ENCODE data around the gene FBXO36. TPM values are rescaled to one million over a fixed set of nuclear protein-coding genes. Genes with fewer than 3 reads are reported as not detected.
A peak's percentile ranks its signal among the peaks of the same experiment; 100 is the strongest.

Gene FBXO36
- total and polyA plus RNA-seq, 2 donors (not counting 1 experiment from before 2014, with no cell fraction given): 3.5 to 5.0 TPM

DNA sequence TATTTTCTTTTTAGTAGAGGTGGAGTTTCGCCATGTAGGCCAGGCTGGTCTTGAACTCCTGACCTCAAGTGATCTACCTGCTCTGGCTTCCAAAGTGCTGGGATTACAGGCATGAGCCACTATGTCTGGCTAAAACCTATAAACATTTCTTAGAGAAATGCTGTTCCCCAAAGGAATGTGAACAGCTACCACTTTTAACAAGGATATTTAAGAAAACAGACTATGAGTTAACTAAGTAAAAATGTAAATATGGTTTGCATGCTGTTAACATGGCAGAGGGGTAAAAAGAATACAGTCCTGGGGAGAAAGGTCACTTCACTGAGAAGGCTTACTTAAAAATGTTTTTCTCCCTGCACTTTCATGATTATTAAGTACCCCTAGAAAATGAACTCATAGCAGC is 89.3 kb downstream of the FBXO36 start:
- DNase-seq (ENCODE audit: low read depth in 2 of 2): peak; percentile 57 to 59
- H4K20me1 ChIP-seq (ENCODE audit: control insufficient read depth, extremely low read depth, insufficient read depth, low read length): no peaks in the 10 kb centered on the region
- H3K9me3 ChIP-seq (ENCODE audit: control insufficient read depth, insufficient read depth, low read depth, low read length): no peaks in the 10 kb centered on the region
- no peak overlapping the region for H3K27ac ChIP-seq (ENCODE audit: insufficient read depth, low read length)
- H3K4me1 ChIP-seq (ENCODE audit: control insufficient read depth, extremely low read depth, insufficient read depth, low read length): no peaks in the 10 kb centered on the region
- no peaks in the 10 kb centered on the region for H3K36me3 ChIP-seq (ENCODE audit: control insufficient read depth, insufficient read depth, low read length)
- TF ChIP-seq, protein P1, sequence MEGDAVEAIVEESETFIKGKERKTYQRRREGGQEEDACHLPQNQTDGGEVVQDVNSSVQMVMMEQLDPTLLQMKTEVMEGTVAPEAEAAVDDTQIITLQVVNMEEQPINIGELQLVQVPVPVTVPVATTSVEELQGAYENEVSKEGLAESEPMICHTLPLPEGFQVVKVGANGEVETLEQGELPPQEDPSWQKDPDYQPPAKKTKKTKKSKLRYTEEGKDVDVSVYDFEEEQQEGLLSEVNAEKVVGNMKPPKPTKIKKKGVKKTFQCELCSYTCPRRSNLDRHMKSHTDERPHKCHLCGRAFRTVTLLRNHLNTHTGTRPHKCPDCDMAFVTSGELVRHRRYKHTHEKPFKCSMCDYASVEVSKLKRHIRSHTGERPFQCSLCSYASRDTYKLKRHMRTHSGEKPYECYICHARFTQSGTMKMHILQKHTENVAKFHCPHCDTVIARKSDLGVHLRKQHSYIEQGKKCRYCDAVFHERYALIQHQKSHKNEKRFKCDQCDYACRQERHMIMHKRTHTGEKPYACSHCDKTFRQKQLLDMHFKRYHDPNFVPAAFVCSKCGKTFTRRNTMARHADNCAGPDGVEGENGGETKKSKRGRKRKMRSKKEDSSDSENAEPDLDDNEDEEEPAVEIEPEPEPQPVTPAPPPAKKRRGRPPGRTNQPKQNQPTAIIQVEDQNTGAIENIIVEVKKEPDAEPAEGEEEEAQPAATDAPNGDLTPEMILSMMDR (conservative IDR thresholded peaks at IDR 0.05 in 1 of 2, IDR thresholded peaks at IDR 0.05 in 1 of 2; ENCODE audit: low read depth in 1 of 2, low read length in 2 of 2): no peak
- TF ChIP-seq EZH2 (IDR thresholded peaks at IDR 0.05; ENCODE audit: low read length, missing control alignments): no peak
- no peak overlapping the region for H2AFZ ChIP-seq (ENCODE audit: low read length)
- no peaks in the 10 kb centered on the region for H3K27me3 ChIP-seq (ENCODE audit: control insufficient read depth, insufficient read depth, low read length)
- no peak overlapping the region for H3K9ac ChIP-seq (ENCODE audit: insufficient read depth, low read length)
- no peak overlapping the region for H3K4me2 ChIP-seq (ENCODE audit: extremely low read depth, insufficient read depth, low read length)
- H3K4me3 ChIP-seq (replicated peaks in 1 of 4; ENCODE audit: control extremely low read depth in 1 of 4, insufficient read depth in 1 of 4, low read depth in 3 of 4, low read length in 4 of 4): no peak overlapping the region
- H3K79me2 ChIP-seq (ENCODE audit: control insufficient read depth, insufficient read depth, low read length): no peaks in the 10 kb centered on the region

DNA sequence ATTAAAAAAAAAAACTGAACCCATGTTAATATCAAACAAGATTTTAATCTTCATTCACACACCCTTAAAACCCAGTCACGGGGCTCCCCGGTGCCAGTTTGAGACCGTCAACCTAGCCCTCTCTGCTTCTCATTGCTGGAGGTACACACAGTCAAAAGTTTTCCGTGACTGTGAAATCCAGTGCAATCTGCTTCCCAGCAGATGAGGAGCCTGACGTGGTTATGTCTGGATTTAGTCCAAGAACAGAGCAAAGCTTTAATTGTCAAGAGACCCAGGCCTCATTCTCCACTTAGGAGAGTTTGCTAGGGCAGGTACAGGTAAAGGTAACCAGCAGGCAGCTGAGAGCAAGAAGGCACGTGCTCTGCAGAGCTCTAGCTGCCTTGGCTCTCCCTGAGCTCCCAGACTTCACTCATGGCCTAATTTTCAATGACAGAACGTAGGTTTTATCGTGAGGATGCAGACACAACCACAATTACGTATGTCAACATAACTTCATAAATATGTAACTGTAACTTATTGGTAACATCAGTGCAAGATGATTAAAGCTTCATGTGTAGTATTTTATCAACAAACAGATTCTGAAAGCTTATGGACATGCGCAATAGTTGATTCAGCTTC is 90.1 kb downstream of the FBXO36 start:
- Histone ChIP-seq H3K4me3 (replicated peaks in 1 of 4; ENCODE audit: control extremely low read depth in 1 of 4, insufficient read depth in 1 of 4, low read depth in 3 of 4, low read length in 4 of 4) (no peak overlapping the region), H3K27me3 (ENCODE audit: control insufficient read depth, insufficient read depth, low read length) (no peaks in the 10 kb centered on the region), H3K36me3 (ENCODE audit: control insufficient read depth, insufficient read depth, low read length) (no peaks in the 10 kb centered on the region), H3K4me2 (ENCODE audit: extremely low read depth, insufficient read depth, low read length) (no peak overlapping the region), H3K27ac (ENCODE audit: insufficient read depth, low read length) (no peak overlapping the region), H3K9ac (ENCODE audit: insufficient read depth, low read length) (no peak overlapping the region), H3K9me3 (ENCODE audit: control insufficient read depth, insufficient read depth, low read depth, low read length) (no peaks in the 10 kb centered on the region), H4K20me1 (ENCODE audit: control insufficient read depth, extremely low read depth, insufficient read depth, low read length) (no peaks in the 10 kb centered on the region), H2AFZ (ENCODE audit: low read length) (no peak overlapping the region), H3K79me2 (ENCODE audit: control insufficient read depth, insufficient read depth, low read length) (no peaks in the 10 kb centered on the region), H3K4me1 (ENCODE audit: control insufficient read depth, extremely low read depth, insufficient read depth, low read length) (no peaks in the 10 kb centered on the region)
- no peak for TF ChIP-seq EZH2 (IDR thresholded peaks at IDR 0.05; ENCODE audit: low read length, missing control alignments)
- TF ChIP-seq, protein P1 (conservative IDR thresholded peaks at IDR 0.05 in 1 of 2, IDR thresholded peaks at IDR 0.05 in 1 of 2; ENCODE audit: low read depth in 1 of 2, low read length in 2 of 2): no peak
- DNase-seq (ENCODE audit: low read depth in 2 of 2): peak in 1 of 2 donors; percentile 25

DNA sequence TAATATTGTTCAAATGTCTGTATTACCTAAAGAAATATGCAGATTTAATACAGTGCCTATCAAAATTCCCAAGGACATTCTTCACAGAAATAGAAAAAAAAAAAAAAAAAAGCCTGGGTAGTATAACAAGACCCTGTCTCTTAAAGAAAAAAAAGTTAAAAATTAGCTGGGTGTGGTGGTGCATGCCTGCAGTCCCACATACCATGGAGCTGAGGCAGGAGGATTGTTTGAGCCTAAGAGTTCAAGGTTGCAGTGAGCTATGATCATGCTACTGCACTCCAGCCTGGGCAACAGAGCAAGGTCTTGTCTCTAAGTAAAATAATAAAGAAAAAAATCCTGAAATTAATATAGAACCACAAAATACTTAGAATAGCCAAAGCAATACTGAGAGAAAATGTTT is 94.5 kb downstream of the FBXO36 start:
- Histone ChIP-seq H3K36me3 (ENCODE audit: control insufficient read depth, insufficient read depth, low read length) (no peaks in the 10 kb centered on the region), H3K9ac (ENCODE audit: insufficient read depth, low read length) (no peak overlapping the region), H3K27ac (ENCODE audit: insufficient read depth, low read length) (no peak overlapping the region), H3K27me3 (ENCODE audit: control insufficient read depth, insufficient read depth, low read length) (no peaks in the 10 kb centered on the region), H3K4me1 (ENCODE audit: control insufficient read depth, extremely low read depth, insufficient read depth, low read length) (no peaks in the 10 kb centered on the region), H3K9me3 (ENCODE audit: control insufficient read depth, insufficient read depth, low read depth, low read length) (no peaks in the 10 kb centered on the region), H3K4me2 (ENCODE audit: extremely low read depth, insufficient read depth, low read length) (no peak overlapping the region), H3K4me3 (replicated peaks in 1 of 4; ENCODE audit: control extremely low read depth in 1 of 4, insufficient read depth in 1 of 4, low read depth in 3 of 4, low read length in 4 of 4) (no peak overlapping the region), H4K20me1 (ENCODE audit: control insufficient read depth, extremely low read depth, insufficient read depth, low read length) (no peaks in the 10 kb centered on the region), H2AFZ (ENCODE audit: low read length) (no peak overlapping the region), H3K79me2 (ENCODE audit: control insufficient read depth, insufficient read depth, low read length) (no peaks in the 10 kb centered on the region)
- DNase-seq (ENCODE audit: low read depth in 2 of 2): no peak
- no peak for TF ChIP-seq EZH2 (IDR thresholded peaks at IDR 0.05; ENCODE audit: low read length, missing control alignments)
- TF ChIP-seq, protein P1 (conservative IDR thresholded peaks at IDR 0.05 in 1 of 2, IDR thresholded peaks at IDR 0.05 in 1 of 2; ENCODE audit: low read depth in 1 of 2, low read length in 2 of 2): no peak

Measured in fibroblast of lung (primary cell).